PC-3 (cell line): ENCODE results near the gene AS3MT. TPM values are rescaled to one million over a fixed set of nuclear protein-coding genes. Genes with fewer than 3 reads are reported as not detected.

Experiments
- ATAC-seq: fragments of 200-7000 bp; cut with Tn5 transposase; 2 replicates; pipeline ENCODE4 v1.9.1; 2020; ENCODE audit warnings: mild to moderate bottlenecking, moderate library complexity
- BruUV-seq: library from RNA; stranded (reverse); fragments of 400-500 nt; replicated peaks from 2 replicates; lab custom pipeline; 2021; lab: Mats Ljungman, UMichigan
- CTCF ChIA-PET: fragments of 300-600 bp; sonication (Branson Sonifier 250); formaldehyde crosslinking; loops from one replicate; lab custom pipeline; 2022; ENCODE audit warnings: antibody characterized with exemption; lab: Charles Lee
- POLR2A ChIA-PET: fragments of 300-600 bp; sonication (Branson Sonifier 250); formaldehyde crosslinking; loops from one replicate; lab custom pipeline; 2022; ENCODE audit warnings: antibody characterized with exemption; ENCODE audit not compliant: unreplicated experiment; lab: Charles Lee
- DNase-seq: peaks from one replicate; pipeline ENCODE4 v3.0.0-alpha.2; 2015
- H2AFZ ChIP-seq: fragments of 300-600 bp; sonication (generic); 2 replicates; pipeline ENCODE4 v1.6.0; 2016; ENCODE audit warnings: antibody characterized with exemption, low read length
- H3F3A ChIP-seq: fragments of 300-600 bp; sonication (generic); one replicate; pipeline ENCODE4 v1.6.0; 2017; ENCODE audit warnings: antibody characterized with exemption, low read length, control low read depth, mild to moderate bottlenecking; ENCODE audit not compliant: unreplicated experiment
- H3K27ac ChIP-seq: fragments of 300-600 bp; sonication (generic); 2 replicates; pipeline ENCODE4 v1.5.1; 2016; ENCODE audit warnings: mild to moderate bottlenecking, low read length
- H3K27me3 ChIP-seq: fragments of 300-600 bp; sonication (generic); 2 replicates; pipeline ENCODE4 v1.6.1; 2016; ENCODE audit warnings: low read length, mixed read lengths
- H3K36me3 ChIP-seq: fragments of 300-600 bp; sonication (generic); 2 replicates; pipeline ENCODE4 v1.6.1; 2016; ENCODE audit warnings: low read depth, mixed run types, low read length, mixed read lengths
- H3K4me1 ChIP-seq: fragments of 300-600 bp; sonication (generic); 2 replicates; pipeline ENCODE4 v1.5.1; 2016; ENCODE audit warnings: low read length; ENCODE audit not compliant: insufficient read depth
- H3K4me2 ChIP-seq: fragments of 300-600 bp; sonication (generic); 2 replicates; pipeline ENCODE4 v1.6.0; 2016; ENCODE audit warnings: low read length
- H3K4me3 ChIP-seq: fragments of 300-600 bp; sonication (generic); 2 replicates; pipeline ENCODE4 v1.5.1; 2016; ENCODE audit warnings: mild to moderate bottlenecking, low read length, mixed read lengths
- H3K79me2 ChIP-seq: fragments of 300-600 bp; sonication (generic); 2 replicates; pipeline ENCODE4 v1.6.1; 2017; ENCODE audit warnings: low read length, mixed read lengths
- H3K9ac ChIP-seq: fragments of 300-600 bp; sonication (generic); 2 replicates; pipeline ENCODE4 v1.6.0; 2016; ENCODE audit warnings: mild to moderate bottlenecking, low read length
- H3K9me2 ChIP-seq: fragments of 300-600 bp; sonication (generic); replicated peaks from 2 replicates; pipeline ENCODE4 v1.6.1; 2016; ENCODE audit warnings: mixed run types, low read length, mixed read lengths
- H3K9me3 ChIP-seq: fragments of 300-600 bp; sonication (generic); 2 replicates; pipeline ENCODE4 v1.6.1; 2016; ENCODE audit warnings: low read length, mixed read lengths
- H4K20me1 ChIP-seq: fragments of 300-600 bp; sonication (generic); 2 replicates; pipeline ENCODE4 v1.6.1; 2016; ENCODE audit warnings: low read length, mixed read lengths
- EZH2 ChIP-seq: fragments of 300-600 bp; sonication (generic); IDR thresholded peaks from one replicate; pipeline ENCODE4 v1.6.1; 2017; ENCODE audit warnings: antibody characterized with exemption, mild to moderate bottlenecking, low read length; ENCODE audit not compliant: unreplicated experiment
- EZH2phosphoT487 ChIP-seq: fragments of 300-600 bp; sonication (generic); IDR thresholded peaks from 2 replicates; pipeline ENCODE4 v1.6.1; 2018; ENCODE audit warnings: mild to moderate bottlenecking, antibody characterized with exemption, low read length, borderline replicate concordance
- intact Hi-C: fragments of 100-400 bp; cut with micrococcal nuclease; formaldehyde crosslinking; loops from 2 replicates; pipeline ENCODE4 v1.9.0; 2023
- total RNA-seq: library from RNA; depleted of rRNA; stranded (reverse); fragments of >200 nt; gene quantifications from 2 replicates; pipeline ENCODE4 v1.2.3, GENCODE V29; 2014
- TF ChIP-seq, protein P1 (sequence below): fragments of 300-600 bp; sonication (generic); conservative IDR thresholded peaks from 2 replicates; pipeline ENCODE4 v1.5.1; 2017; ENCODE audit warnings: antibody characterized with exemption, low read depth, mild to moderate bottlenecking, low read length

The AS3MT gene
- total RNA-seq, 1 experiment from 2014 or later: 3.5 TPM

DNA sequence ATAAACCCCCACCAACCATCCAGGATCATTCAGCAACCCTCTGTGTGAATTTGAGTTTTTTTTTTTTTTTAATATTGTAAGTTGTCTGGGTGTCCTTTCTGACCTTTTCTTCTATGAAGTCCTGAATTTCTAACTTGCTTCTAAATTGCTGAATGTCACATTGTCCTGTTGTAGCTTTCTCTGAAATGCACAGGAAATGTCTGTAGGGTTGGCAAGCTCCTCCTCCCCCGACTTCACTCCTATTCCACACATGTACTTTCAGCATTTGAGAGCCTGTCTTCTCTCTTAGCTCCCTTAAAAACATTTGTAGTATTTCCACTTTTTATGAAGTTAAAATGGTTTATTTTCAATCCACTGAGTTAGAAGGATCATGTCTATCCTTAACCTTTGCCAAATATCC lies 45.5 kb downstream of the AS3MT start:
- ChIA-PET POLR2A (no interaction called here), CTCF (no interaction called here)
- Histone ChIP-seq H4K20me1 (no peaks in the 10 kb centered on the region), H3K36me3 (no peaks in the 10 kb centered on the region), H3K4me2 (no peak overlapping the region), H3K4me1 (peaks cover 7% of the 10 kb centered on the region), H3K9me3 (no peaks in the 10 kb centered on the region), H2AFZ (no peak overlapping the region), H3K4me3 (no peak overlapping the region), H3K9ac (no peak overlapping the region), H3K27me3 (no peaks in the 10 kb centered on the region), H3K79me2 (peaks cover 7% of the 10 kb centered on the region), H3K27ac (no peak overlapping the region), H3F3A (no peaks in the 10 kb centered on the region), H3K9me2 (no peaks in the 10 kb centered on the region)
- no peak for TF ChIP-seq EZH2
- TF ChIP-seq, protein P1, sequence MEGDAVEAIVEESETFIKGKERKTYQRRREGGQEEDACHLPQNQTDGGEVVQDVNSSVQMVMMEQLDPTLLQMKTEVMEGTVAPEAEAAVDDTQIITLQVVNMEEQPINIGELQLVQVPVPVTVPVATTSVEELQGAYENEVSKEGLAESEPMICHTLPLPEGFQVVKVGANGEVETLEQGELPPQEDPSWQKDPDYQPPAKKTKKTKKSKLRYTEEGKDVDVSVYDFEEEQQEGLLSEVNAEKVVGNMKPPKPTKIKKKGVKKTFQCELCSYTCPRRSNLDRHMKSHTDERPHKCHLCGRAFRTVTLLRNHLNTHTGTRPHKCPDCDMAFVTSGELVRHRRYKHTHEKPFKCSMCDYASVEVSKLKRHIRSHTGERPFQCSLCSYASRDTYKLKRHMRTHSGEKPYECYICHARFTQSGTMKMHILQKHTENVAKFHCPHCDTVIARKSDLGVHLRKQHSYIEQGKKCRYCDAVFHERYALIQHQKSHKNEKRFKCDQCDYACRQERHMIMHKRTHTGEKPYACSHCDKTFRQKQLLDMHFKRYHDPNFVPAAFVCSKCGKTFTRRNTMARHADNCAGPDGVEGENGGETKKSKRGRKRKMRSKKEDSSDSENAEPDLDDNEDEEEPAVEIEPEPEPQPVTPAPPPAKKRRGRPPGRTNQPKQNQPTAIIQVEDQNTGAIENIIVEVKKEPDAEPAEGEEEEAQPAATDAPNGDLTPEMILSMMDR: no peak
- TF ChIP-seq EZH2phosphoT487: no peak
- intact Hi-C loops: no loop called here
- DNase-seq (no peak), ATAC-seq (no peak)
- BruUV-seq: no TSS peak

DNA sequence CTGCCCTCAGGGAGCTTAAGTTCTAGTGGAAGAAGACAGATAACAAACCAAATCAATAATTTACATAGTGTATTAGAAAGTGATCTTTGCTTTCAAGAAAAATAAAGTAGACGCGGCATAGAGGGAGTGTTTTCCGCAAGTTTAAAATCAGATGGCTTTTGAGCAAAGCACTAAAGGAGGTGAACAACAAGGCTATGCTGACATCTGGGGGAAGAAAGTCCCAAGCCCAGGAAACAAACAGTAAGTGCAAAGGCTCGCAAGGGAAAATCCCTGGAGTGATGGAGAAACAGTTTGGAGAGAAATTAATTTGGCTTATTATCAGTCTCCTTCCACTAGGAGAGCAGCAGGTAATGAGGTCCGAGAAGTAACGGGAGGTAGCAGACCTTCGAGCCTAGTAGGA lies 46.9 kb downstream of the AS3MT start:
- CTCF ChIA-PET: no interaction called here
- no peak overlapping the region for H3K27ac ChIP-seq
- H3K36me3 ChIP-seq: no peaks in the 10 kb centered on the region
- no peaks in the 10 kb centered on the region for H3F3A ChIP-seq
- no peak for TF ChIP-seq EZH2phosphoT487
- no peak for TF ChIP-seq EZH2
- TF ChIP-seq, protein P1: no peak
- H4K20me1 ChIP-seq: no peaks in the 10 kb centered on the region
- peaks cover 20% of the 10 kb centered on the region for H3K4me1 ChIP-seq
- ATAC-seq (no peak), DNase-seq (no peak)
- no peaks in the 10 kb centered on the region for H3K9me3 ChIP-seq
- H3K4me2 ChIP-seq: no peak overlapping the region
- no TSS peak for BruUV-seq
- H2AFZ ChIP-seq: no peak overlapping the region
- no peaks in the 10 kb centered on the region for H3K27me3 ChIP-seq
- no peak overlapping the region for H3K9ac ChIP-seq
- no peaks in the 10 kb centered on the region for H3K9me2 ChIP-seq
- no peak overlapping the region for H3K4me3 ChIP-seq
- POLR2A ChIA-PET: no interaction called here
- intact Hi-C loops: loop anchor here (2.0 kb wide), 1 partner anchor 329 kb away; the partner anchor contains the start of gene RPEL1
- peaks cover 21% of the 10 kb centered on the region for H3K79me2 ChIP-seq

DNA sequence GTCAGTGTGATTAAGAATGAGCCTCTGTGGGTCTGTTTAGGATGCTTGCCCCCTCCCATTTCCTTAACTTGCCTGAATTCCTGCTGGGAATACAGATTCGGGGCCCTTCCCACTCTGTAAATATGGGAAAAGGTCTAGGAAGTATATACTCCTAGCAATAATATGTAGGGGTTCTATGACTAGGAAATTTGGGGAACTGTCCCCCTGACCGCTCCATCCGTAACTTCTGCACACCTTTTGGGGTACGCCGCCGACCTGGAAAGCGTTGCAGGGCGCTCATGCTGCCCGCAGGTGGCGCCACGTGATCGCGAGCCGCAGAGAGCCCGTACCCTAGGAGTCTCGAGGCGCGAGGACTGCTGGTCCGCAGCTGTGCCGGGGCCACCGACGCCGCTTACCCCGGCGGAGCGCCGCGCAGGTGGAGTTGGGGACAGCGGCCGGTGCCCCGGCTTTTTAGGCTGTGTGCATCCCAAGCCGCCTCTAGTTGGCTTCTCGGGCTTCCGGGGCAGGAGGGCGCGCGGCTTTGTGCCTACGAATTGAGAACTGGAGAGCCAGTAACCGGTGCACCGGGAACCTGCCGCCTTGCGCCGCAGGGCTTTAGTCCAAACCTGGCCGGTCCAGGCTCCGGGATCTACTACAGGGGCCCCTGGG lies 48.2 kb downstream of the AS3MT start:
- intact Hi-C loops: loop anchor here (1.0 to 2.0 kb wide), 3 partner anchors 137 to 327 kb away; partner anchors contain the start of gene RPEL1
- Histone ChIP-seq H3K4me3 (peak overlapping the region; percentile 85), H3K27ac (no peak overlapping the region), H3K9me2 (no peaks in the 10 kb centered on the region), H3K4me1 (peaks cover 22% of the 10 kb centered on the region), H3K9me3 (no peaks in the 10 kb centered on the region), H2AFZ (peak overlapping the region; percentile 96), H3K9ac (peak overlapping the region; percentile 51; the same call in 1 of the 2 replicates), H3K27me3 (no peaks in the 10 kb centered on the region), H4K20me1 (no peaks in the 10 kb centered on the region), H3K4me2 (peak overlapping the region; percentile 99), H3K79me2 (peaks cover 22% of the 10 kb centered on the region), H3K36me3 (no peaks in the 10 kb centered on the region), H3F3A (no peaks in the 10 kb centered on the region)
- peak; percentile 56 for ATAC-seq
- no TSS peak for BruUV-seq
- POLR2A ChIA-PET: interaction anchor here (0.6 to 0.7 kb wide), 2 partner anchors 124 to 150 kb away, joined by 3 to 4 read pairs; no protein-coding TSS in a partner anchor
- CTCF ChIA-PET: interaction anchor here (1.0 kb wide), 1 partner anchor 145 kb away, joined by 3 read pairs; no protein-coding TSS in a partner anchor
- TF ChIP-seq EZH2phosphoT487 (no peak), EZH2 (no peak)
- TF ChIP-seq, protein P1: peak; percentile 92
- peak; percentile 66 for DNase-seq
